ENCODE data around the gene MSI2.

MSI2 gene

GRCh38 chr17:57559634-57560318 lies 303.5 kb downstream of the MSI2 start:
- peak overlapping the region; percentile 32 for H3K9ac ChIP-seq (ENCODE audit: low read depth, low read length, poor library complexity)
- peaks cover 27 to 43% of the 10 kb centered on the region in 2 donors for H3K4me1 ChIP-seq (ENCODE audit: control insufficient read depth in 2 of 2, insufficient read depth in 1 of 2, low read depth in 1 of 2, low read length in 2 of 2)
- H2AK5ac ChIP-seq (ENCODE audit: low read depth, low read length): no peak overlapping the region
- no peaks in the 10 kb centered on the region for H3K9me3 ChIP-seq (replicated peaks in 1 of 2; ENCODE audit: control insufficient read depth in 2 of 2, insufficient read depth in 1 of 2, low read depth in 1 of 2, low read length in 2 of 2)
- H3K27me3 ChIP-seq (ENCODE audit: control insufficient read depth in 3 of 3, insufficient read depth in 3 of 3, low read depth in 1 of 3, low read length in 3 of 3): no peaks in the 10 kb centered on the region
- H2BK15ac ChIP-seq (ENCODE audit: low read length): no peak overlapping the region
- H4K8ac ChIP-seq (ENCODE audit: low read depth, low read length): no peak overlapping the region
- DNase-seq (ENCODE audit: low spot score): no peak
- H3K79me1 ChIP-seq (ENCODE audit: low read depth, low read length): peaks cover 8% of the 10 kb centered on the region
- no CpG with 5 or more reads among the region's 14 CpGs for WGBS, 2 donors (ENCODE audit: extremely low coverage in 2 of 2, insufficient read length in 2 of 2, insufficient replicate concordance in 1 of 2)
- H4K91ac ChIP-seq (ENCODE audit: low read depth, low read length, poor library complexity): no peak overlapping the region
- H3K4ac ChIP-seq (ENCODE audit: low read length): no peak overlapping the region
- H2BK12ac ChIP-seq (ENCODE audit: low read length): no peak overlapping the region
- peaks cover 4 to 22% of the 10 kb centered on the region in 2 donors for H3K36me3 ChIP-seq (replicated peaks in 1 of 2; ENCODE audit: control insufficient read depth in 2 of 2, insufficient read depth in 2 of 2, low read length in 2 of 2)
- H3K27ac ChIP-seq (replicated peaks; ENCODE audit: low read length): no peak overlapping the region
- no peak overlapping the region for H2AFZ ChIP-seq (ENCODE audit: low read length)
- H3K23ac ChIP-seq (ENCODE audit: low read depth, low read length, poor library complexity): peak overlapping the region; percentile 38
- H3K14ac ChIP-seq (ENCODE audit: low read length): no peak overlapping the region
- peak overlapping the region; percentile 71 for H3K18ac ChIP-seq (ENCODE audit: low read length)
- H3K4me3 ChIP-seq (ENCODE audit: low read length in 2 of 2): no peak overlapping the region
- H3K4me2 ChIP-seq (ENCODE audit: insufficient read depth, low read length, poor library complexity, severe bottlenecking): no peak overlapping the region
- peak overlapping the region; percentile 21 for H2BK120ac ChIP-seq (ENCODE audit: low read depth, low read length)
- peak overlapping the region; percentile 31 for H2BK5ac ChIP-seq (ENCODE audit: low read length)

GRCh38 chr17:57560319-57560705 lies 304.0 kb downstream of the MSI2 start:
- H2BK5ac ChIP-seq (ENCODE audit: low read length): no peak overlapping the region
- H3K79me1 ChIP-seq (ENCODE audit: low read depth, low read length): peaks cover 8% of the 10 kb centered on the region
- no peak overlapping the region for H3K4ac ChIP-seq (ENCODE audit: low read length)
- H4K91ac ChIP-seq (ENCODE audit: low read depth, low read length, poor library complexity): no peak overlapping the region
- no peak overlapping the region for H3K14ac ChIP-seq (ENCODE audit: low read length)
- no peak overlapping the region for H2BK120ac ChIP-seq (ENCODE audit: low read depth, low read length)
- H3K27me3 ChIP-seq (ENCODE audit: control insufficient read depth in 3 of 3, insufficient read depth in 3 of 3, low read depth in 1 of 3, low read length in 3 of 3): no peaks in the 10 kb centered on the region
- no peak overlapping the region for H2BK12ac ChIP-seq (ENCODE audit: low read length)
- H2AFZ ChIP-seq (ENCODE audit: low read length): no peak overlapping the region
- no peaks in the 10 kb centered on the region for H3K9me3 ChIP-seq (replicated peaks in 1 of 2; ENCODE audit: control insufficient read depth in 2 of 2, insufficient read depth in 1 of 2, low read depth in 1 of 2, low read length in 2 of 2)
- H3K23ac ChIP-seq (ENCODE audit: low read depth, low read length, poor library complexity): no peak overlapping the region
- no peak overlapping the region for H3K4me2 ChIP-seq (ENCODE audit: insufficient read depth, low read length, poor library complexity, severe bottlenecking)
- H3K18ac ChIP-seq (ENCODE audit: low read length): no peak overlapping the region
- no peak for DNase-seq (ENCODE audit: low spot score)
- no peak overlapping the region for H3K4me3 ChIP-seq (ENCODE audit: low read length in 2 of 2)
- no peak overlapping the region for H4K8ac ChIP-seq (ENCODE audit: low read depth, low read length)
- peaks cover 24 to 38% of the 10 kb centered on the region in 2 donors for H3K4me1 ChIP-seq (ENCODE audit: control insufficient read depth in 2 of 2, insufficient read depth in 1 of 2, low read depth in 1 of 2, low read length in 2 of 2)
- peaks cover 4 to 27% of the 10 kb centered on the region in 2 donors for H3K36me3 ChIP-seq (replicated peaks in 1 of 2; ENCODE audit: control insufficient read depth in 2 of 2, insufficient read depth in 2 of 2, low read length in 2 of 2)
- no peak overlapping the region for H2AK5ac ChIP-seq (ENCODE audit: low read depth, low read length)
- no peak overlapping the region for H2BK15ac ChIP-seq (ENCODE audit: low read length)
- no peak overlapping the region for H3K27ac ChIP-seq (replicated peaks; ENCODE audit: low read length)
- no peak overlapping the region for H3K9ac ChIP-seq (ENCODE audit: low read depth, low read length, poor library complexity)
- no CpG with 5 or more reads among the region's 4 CpGs for WGBS, 2 donors (ENCODE audit: extremely low coverage in 2 of 2, insufficient read length in 2 of 2, insufficient replicate concordance in 1 of 2)

- no peak overlapping the region for H3K4ac ChIP-seq (ENCODE audit: low read length)
- no peak overlapping the region for H3K18ac ChIP-seq (ENCODE audit: low read length)
- no peak overlapping the region for H2BK5ac ChIP-seq (ENCODE audit: low read length)
- H3K4me2 ChIP-seq (ENCODE audit: insufficient read depth, low read length, poor library complexity, severe bottlenecking): no peak overlapping the region
- H3K14ac ChIP-seq (ENCODE audit: low read length): no peak overlapping the region
- no peak overlapping the region for H3K23ac ChIP-seq (ENCODE audit: low read depth, low read length, poor library complexity)
- H2AK5ac ChIP-seq (ENCODE audit: low read depth, low read length): no peak overlapping the region
- H4K91ac ChIP-seq (ENCODE audit: low read depth, low read length, poor library complexity): no peak overlapping the region
- H2BK12ac ChIP-seq (ENCODE audit: low read length): no peak overlapping the region
- no peak overlapping the region for H3K27ac ChIP-seq (replicated peaks; ENCODE audit: low read length)
- H2BK15ac ChIP-seq (ENCODE audit: low read length): no peak overlapping the region
- H3K79me1 ChIP-seq (ENCODE audit: low read depth, low read length): peaks cover 9% of the 10 kb centered on the region
- H2BK120ac ChIP-seq (ENCODE audit: low read depth, low read length): no peak overlapping the region
- WGBS, 2 donors (ENCODE audit: extremely low coverage in 2 of 2, insufficient read length in 2 of 2, insufficient replicate concordance in 1 of 2): no CpG with 5 or more reads among the region's 12 CpGs
- no peak overlapping the region for H3K9ac ChIP-seq (ENCODE audit: low read depth, low read length, poor library complexity)
- peaks cover 19 to 36% of the 10 kb centered on the region in 2 donors for H3K4me1 ChIP-seq (ENCODE audit: control insufficient read depth in 2 of 2, insufficient read depth in 1 of 2, low read depth in 1 of 2, low read length in 2 of 2)
- H4K8ac ChIP-seq (ENCODE audit: low read depth, low read length): no peak overlapping the region
- no peak for DNase-seq (ENCODE audit: low spot score)
- no peaks in the 10 kb centered on the region for H3K9me3 ChIP-seq (replicated peaks in 1 of 2; ENCODE audit: control insufficient read depth in 2 of 2, insufficient read depth in 1 of 2, low read depth in 1 of 2, low read length in 2 of 2)
- peaks cover 4 to 37% of the 10 kb centered on the region in 2 donors for H3K36me3 ChIP-seq (replicated peaks in 1 of 2; ENCODE audit: control insufficient read depth in 2 of 2, insufficient read depth in 2 of 2, low read length in 2 of 2)
- H2AFZ ChIP-seq (ENCODE audit: low read length): no peak overlapping the region
- H3K27me3 ChIP-seq (ENCODE audit: control insufficient read depth in 3 of 3, insufficient read depth in 3 of 3, low read depth in 1 of 3, low read length in 3 of 3): no peaks in the 10 kb centered on the region
- no peak overlapping the region for H3K4me3 ChIP-seq (ENCODE audit: low read length in 2 of 2)
Observed at GRCh38 chr17:57561072-57561861, 304.9 kb downstream of the MSI2 start.

DNA sequence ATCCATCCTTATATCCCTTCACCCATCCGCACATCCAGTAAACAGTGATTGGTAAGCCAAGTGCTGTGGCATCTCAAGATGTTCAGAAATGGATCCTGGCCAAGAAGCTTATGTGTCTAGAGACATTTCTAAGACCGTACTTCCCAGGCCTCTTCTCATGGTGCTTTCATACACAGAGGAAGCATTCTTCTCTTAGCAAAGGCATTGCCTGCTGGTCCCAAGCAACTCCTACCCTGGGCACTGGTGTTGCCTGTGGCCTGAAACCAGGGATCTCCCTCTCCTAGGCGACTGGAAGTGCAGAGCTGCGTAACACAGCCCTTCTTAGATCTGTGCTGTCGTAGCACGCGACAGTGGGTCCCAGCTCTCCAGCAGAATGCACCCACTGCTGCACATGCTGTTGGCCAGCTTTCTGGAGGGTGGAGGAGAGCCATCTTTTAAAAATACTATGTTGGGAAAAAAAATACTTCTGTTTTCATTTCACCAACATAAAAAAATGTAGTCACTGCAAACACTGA lies 305.9 kb downstream of the MSI2 start:
- no peak overlapping the region for H2BK15ac ChIP-seq (ENCODE audit: low read length)

More for the DNA sequence above, 305.9 kb downstream of the MSI2 start:
- WGBS, 2 donors (ENCODE audit: extremely low coverage in 2 of 2, insufficient read length in 2 of 2, insufficient replicate concordance in 1 of 2): no CpG with 5 or more reads among the region's 7 CpGs
- H3K9me3 ChIP-seq (replicated peaks in 1 of 2; ENCODE audit: control insufficient read depth in 2 of 2, insufficient read depth in 1 of 2, low read depth in 1 of 2, low read length in 2 of 2): no peaks in the 10 kb centered on the region
- H3K4ac ChIP-seq (ENCODE audit: low read length): no peak overlapping the region
- H3K27ac ChIP-seq (replicated peaks; ENCODE audit: low read length): no peak overlapping the region
- peaks cover 9% of the 10 kb centered on the region for H3K79me1 ChIP-seq (ENCODE audit: low read depth, low read length)
- DNase-seq (ENCODE audit: low spot score): no peak
- H3K4me1 ChIP-seq (ENCODE audit: control insufficient read depth in 2 of 2, insufficient read depth in 1 of 2, low read depth in 1 of 2, low read length in 2 of 2): peaks cover 19 to 32% of the 10 kb centered on the region in 2 donors
- H2AFZ ChIP-seq (ENCODE audit: low read length): no peak overlapping the region
- no peaks in the 10 kb centered on the region for H3K27me3 ChIP-seq (ENCODE audit: control insufficient read depth in 3 of 3, insufficient read depth in 3 of 3, low read depth in 1 of 3, low read length in 3 of 3)
- H2BK12ac ChIP-seq (ENCODE audit: low read length): no peak overlapping the region
- H3K23ac ChIP-seq (ENCODE audit: low read depth, low read length, poor library complexity): no peak overlapping the region
- no peak overlapping the region for H4K8ac ChIP-seq (ENCODE audit: low read depth, low read length)
- H3K9ac ChIP-seq (ENCODE audit: low read depth, low read length, poor library complexity): no peak overlapping the region
- no peak overlapping the region for H3K14ac ChIP-seq (ENCODE audit: low read length)
- H3K36me3 ChIP-seq (replicated peaks in 1 of 2; ENCODE audit: control insufficient read depth in 2 of 2, insufficient read depth in 2 of 2, low read length in 2 of 2): peaks cover 2 to 37% of the 10 kb centered on the region in 2 donors
- H2BK5ac ChIP-seq (ENCODE audit: low read length): no peak overlapping the region
- no peak overlapping the region for H3K4me3 ChIP-seq (ENCODE audit: low read length in 2 of 2)
- no peak overlapping the region for H3K4me2 ChIP-seq (ENCODE audit: insufficient read depth, low read length, poor library complexity, severe bottlenecking)
- no peak overlapping the region for H4K91ac ChIP-seq (ENCODE audit: low read depth, low read length, poor library complexity)
- no peak overlapping the region for H2AK5ac ChIP-seq (ENCODE audit: low read depth, low read length)
- no peak overlapping the region for H3K18ac ChIP-seq (ENCODE audit: low read length)
- H2BK120ac ChIP-seq (ENCODE audit: low read depth, low read length): no peak overlapping the region

Measured in neuronal stem cell (in vitro differentiated cells).